ENCODE measurements around the gene RTTN.

DNA sequence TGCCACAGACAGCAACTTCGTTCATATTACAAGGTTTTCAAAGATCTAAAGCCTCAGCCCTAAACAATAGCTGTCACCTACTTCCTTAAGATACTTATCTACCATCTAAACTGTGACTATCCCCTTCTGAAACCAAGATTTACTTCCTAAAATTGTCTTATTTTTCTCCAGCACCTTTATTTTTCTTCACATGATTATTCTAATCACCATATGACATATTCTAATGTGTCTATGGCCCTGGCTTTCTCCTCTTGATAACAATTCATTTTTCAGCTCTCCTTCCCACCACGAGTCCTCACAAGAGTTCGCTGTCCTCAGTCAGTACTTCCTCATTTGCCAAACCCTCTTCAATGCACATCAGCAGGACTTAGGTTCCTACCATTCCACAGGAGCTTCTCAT, 53.9 kb downstream of the RTTN start:
- TF ChIP-seq CTCF (IDR thresholded peaks at IDR 0.05; ENCODE audit: low read depth, low read length, missing input control) (no peak), RAD21 (IDR thresholded peaks at IDR 0.05) (no peak), TAF1 (conservative IDR thresholded peaks at IDR 0.05) (no peak), REST (IDR thresholded peaks at IDR 0.05) (no peak), ATF3 (IDR thresholded peaks at IDR 0.05) (no peak), EGR1 (IDR thresholded peaks at IDR 0.05; ENCODE audit: low read depth in 2 of 2) (no peak), HNF4G (IDR thresholded peaks at IDR 0.05) (no peak), YY1 (IDR thresholded peaks at IDR 0.05) (no peak), GABPA (IDR thresholded peaks at IDR 0.05 in 1 of 2, conservative IDR thresholded peaks at IDR 0.05 in 1 of 2) (no peak), SP1 (IDR thresholded peaks at IDR 0.05) (no peak), JUND (IDR thresholded peaks at IDR 0.05) (no peak), FOXA1 (IDR thresholded peaks at IDR 0.05) (no peak)
- TF ChIP-seq, protein P1, sequence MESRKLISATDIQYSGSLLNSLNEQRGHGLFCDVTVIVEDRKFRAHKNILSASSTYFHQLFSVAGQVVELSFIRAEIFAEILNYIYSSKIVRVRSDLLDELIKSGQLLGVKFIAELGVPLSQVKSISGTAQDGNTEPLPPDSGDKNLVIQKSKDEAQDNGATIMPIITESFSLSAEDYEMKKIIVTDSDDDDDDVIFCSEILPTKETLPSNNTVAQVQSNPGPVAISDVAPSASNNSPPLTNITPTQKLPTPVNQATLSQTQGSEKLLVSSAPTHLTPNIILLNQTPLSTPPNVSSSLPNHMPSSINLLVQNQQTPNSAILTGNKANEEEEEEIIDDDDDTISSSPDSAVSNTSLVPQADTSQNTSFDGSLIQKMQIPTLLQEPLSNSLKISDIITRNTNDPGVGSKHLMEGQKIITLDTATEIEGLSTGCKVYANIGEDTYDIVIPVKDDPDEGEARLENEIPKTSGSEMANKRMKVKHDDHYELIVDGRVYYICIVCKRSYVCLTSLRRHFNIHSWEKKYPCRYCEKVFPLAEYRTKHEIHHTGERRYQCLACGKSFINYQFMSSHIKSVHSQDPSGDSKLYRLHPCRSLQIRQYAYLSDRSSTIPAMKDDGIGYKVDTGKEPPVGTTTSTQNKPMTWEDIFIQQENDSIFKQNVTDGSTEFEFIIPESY (IDR thresholded peaks at IDR 0.05): no peak
